Gastroesophageal sphincter (tissue), 4 donors: Measurements from ENCODE around the gene IFIT1B. TPM values are rescaled to one million over a fixed set of nuclear protein-coding genes. Genes with fewer than 3 reads are reported as not detected.

Experiments used
- ATAC-seq: fragments of 150-250 bp; one replicate; pipeline ENCODE4 v1.9.1; 2016; ENCODE audit warnings: mild to moderate bottlenecking, moderate library complexity
- H3K27ac ChIP-seq, 4 donors: fragments of 200-600 bp; sonication (generic) in 3 of 4; 1 replicate in 3 of 4; 2 replicates in 1 of 4; pipeline ENCODE4 v1.5.1; 2016 to 2019
- H3K27me3 ChIP-seq: fragments of 200-600 bp; sonication (generic); one replicate; pipeline ENCODE4 v1.5.1; 2019
- H3K36me3 ChIP-seq, 2 donors: fragments of 200-600 bp; sonication (generic); one replicate each; pipeline ENCODE4 v1.5.1; 2019; ENCODE audit warnings: control low read depth in 1 of 2
- H3K4me1 ChIP-seq, 3 donors: fragments of 200-600 bp; sonication (generic); 1 replicate in 2 of 3; 2 replicates in 1 of 3; pipeline ENCODE4 v1.5.1; 2016 to 2019; ENCODE audit warnings: control low read depth in 2 of 3
- H3K4me3 ChIP-seq, 2 donors: fragments of 200-600 bp; sonication (generic); one replicate each; pipeline ENCODE4 v1.5.1; 2019; ENCODE audit warnings: mild to moderate bottlenecking in 1 of 2, moderate library complexity in 1 of 2
- H3K9me3 ChIP-seq, 3 donors: fragments of 200-600 bp; sonication (generic); one replicate each; pipeline ENCODE4 v1.5.1; 2017 to 2019; ENCODE audit warnings: control low read depth in 2 of 3
- EP300 ChIP-seq: sonication (generic); formaldehyde crosslinking; IDR thresholded peaks from one replicate; pipeline ENCODE4 v1.6.1; 2017; ENCODE audit warnings: antibody characterized with exemption, mild to moderate bottlenecking
- POLR2A ChIP-seq, 2 donors: fragments of 450-650 bp; IDR thresholded peaks; one replicate each; pipeline ENCODE4 v1.6.1; 2017; ENCODE audit warnings: antibody characterized with exemption in 2 of 2, mild to moderate bottlenecking in 2 of 2, moderate library complexity in 1 of 2
- POLR2AphosphoS5 ChIP-seq: sonication (generic); formaldehyde crosslinking; IDR thresholded peaks from one replicate; pipeline ENCODE4 v1.6.1; 2017; ENCODE audit warnings: antibody characterized with exemption
- WGBS, 2 donors: methylation state at CpG; one replicate each; pipeline ENCODE4 v1.1.5; 2018; ENCODE audit warnings: low coverage in 1 of 2; 5-methylcytosine and 5-hydroxymethylcytosine counted together
- total RNA-seq, 4 donors: library from RNA; depleted of rRNA; stranded (reverse); fragments of >200 nt; gene quantifications; one replicate each; pipeline ENCODE4 v1.1.0, GENCODE V29; 2016
- TF ChIP-seq, protein P1 (sequence below), 4 experiments: fragments of 200-600 bp in 2 of 4; fragments of 450-650 bp in 2 of 4; sonication (generic) in 1 of 4; IDR thresholded peaks; one replicate each; pipeline ENCODE4 v1.5.1; 2017 to 2019; ENCODE audit warnings: antibody characterized with exemption in 4 of 4, mild to moderate bottlenecking in 2 of 4, moderate library complexity in 2 of 4

IFIT1B gene
- total RNA-seq, 4 donors from 2014 or later, result not detected

DNA sequence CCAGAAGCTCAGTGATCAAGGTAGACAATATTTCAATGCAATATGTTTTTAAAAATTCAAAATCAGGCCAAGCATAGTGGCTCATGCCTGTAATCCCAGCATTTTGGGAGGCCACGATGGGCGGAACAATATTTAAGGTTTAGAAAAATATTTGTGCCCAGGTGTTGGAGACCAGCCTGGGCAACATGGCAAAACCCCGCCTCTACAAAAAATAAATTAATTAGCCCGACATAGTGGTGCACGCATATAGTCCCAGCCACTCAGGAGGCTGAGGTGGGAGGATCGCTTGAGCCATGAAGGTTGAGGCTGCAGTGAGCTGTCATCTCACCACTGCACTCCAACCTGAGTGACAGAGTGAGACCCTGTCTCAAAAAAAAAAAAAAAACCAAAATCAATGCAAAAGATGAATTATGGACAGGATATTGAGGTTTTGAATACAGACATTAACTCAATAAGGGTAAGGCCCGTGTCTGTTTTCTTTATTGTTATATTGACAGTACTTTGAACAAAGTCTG lies 35.6 kb downstream of the IFIT1B start:
- peak overlapping the region in 1 of 2 donors; percentile 86 for H3K4me3 ChIP-seq
- no peak for ATAC-seq
- H3K9me3 ChIP-seq, result no peaks in the 10 kb centered on the region
- peaks cover 0 to 44% (median 0%) of the 10 kb centered on the region in 3 donors for H3K4me1 ChIP-seq
- H3K36me3 ChIP-seq, result peaks cover 0 to 14% of the 10 kb centered on the region in 2 donors
- H3K27me3 ChIP-seq, result no peaks in the 10 kb centered on the region
- 70 to 93% methylated on average over 5 to 7 of the region's 7 CpGs for WGBS, 2 donors
- TF ChIP-seq POLR2AphosphoS5, result no peak
- TF ChIP-seq EP300, result no peak
- no peak for TF ChIP-seq POLR2A (IDR thresholded peaks at IDR 0.05)
- TF ChIP-seq, protein P1, sequence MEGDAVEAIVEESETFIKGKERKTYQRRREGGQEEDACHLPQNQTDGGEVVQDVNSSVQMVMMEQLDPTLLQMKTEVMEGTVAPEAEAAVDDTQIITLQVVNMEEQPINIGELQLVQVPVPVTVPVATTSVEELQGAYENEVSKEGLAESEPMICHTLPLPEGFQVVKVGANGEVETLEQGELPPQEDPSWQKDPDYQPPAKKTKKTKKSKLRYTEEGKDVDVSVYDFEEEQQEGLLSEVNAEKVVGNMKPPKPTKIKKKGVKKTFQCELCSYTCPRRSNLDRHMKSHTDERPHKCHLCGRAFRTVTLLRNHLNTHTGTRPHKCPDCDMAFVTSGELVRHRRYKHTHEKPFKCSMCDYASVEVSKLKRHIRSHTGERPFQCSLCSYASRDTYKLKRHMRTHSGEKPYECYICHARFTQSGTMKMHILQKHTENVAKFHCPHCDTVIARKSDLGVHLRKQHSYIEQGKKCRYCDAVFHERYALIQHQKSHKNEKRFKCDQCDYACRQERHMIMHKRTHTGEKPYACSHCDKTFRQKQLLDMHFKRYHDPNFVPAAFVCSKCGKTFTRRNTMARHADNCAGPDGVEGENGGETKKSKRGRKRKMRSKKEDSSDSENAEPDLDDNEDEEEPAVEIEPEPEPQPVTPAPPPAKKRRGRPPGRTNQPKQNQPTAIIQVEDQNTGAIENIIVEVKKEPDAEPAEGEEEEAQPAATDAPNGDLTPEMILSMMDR (IDR thresholded peaks at IDR 0.05), result no peak
- peak overlapping the region in 3 of 4 donors; percentile 88 to 96 (median 93) for H3K27ac ChIP-seq

DNA sequence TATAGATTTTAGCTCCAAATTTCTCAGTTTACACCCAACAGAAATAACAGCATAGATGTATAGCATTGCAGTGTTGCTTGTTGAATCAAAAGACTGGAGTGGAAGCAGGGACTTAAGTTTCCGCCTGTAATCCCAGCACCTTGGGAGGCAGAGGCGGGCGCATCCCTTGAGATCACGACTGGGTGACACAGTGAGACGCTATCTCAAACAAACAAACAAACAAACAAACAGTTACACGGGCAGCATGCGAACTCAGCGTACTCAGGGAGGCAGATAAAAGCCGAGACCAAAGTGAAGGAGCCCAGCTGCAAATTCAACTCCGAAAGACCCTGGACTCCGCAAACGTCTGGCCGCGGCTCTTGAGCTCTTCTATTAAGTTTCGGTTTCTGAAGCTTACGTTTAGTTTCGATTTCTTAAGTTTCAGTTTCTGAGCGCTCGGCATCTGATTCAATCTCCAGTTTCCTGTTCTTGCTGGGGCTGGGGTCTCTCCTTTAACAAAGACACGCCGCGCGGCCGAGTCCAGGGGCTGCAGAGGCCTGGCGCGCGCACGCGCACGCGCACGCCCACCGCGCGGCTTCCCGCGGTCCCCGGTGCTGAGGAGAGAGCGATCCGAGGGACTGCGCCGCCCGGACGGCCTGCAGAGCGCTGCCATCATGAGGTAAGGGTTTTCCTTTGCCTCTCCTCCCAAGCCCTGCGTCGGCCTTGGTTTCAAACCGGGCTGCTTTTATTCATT lies 36.5 kb downstream of the IFIT1B start, which contains the start of gene IFIT5:
IFIT5 (plus strand) TSS at position 423 of the 733 bp plus-strand sequence; CDS start at position 654, 231 bp downstream.
- peak; percentile 91 for ATAC-seq
- no peaks in the 10 kb centered on the region for H3K9me3 ChIP-seq
- H3K36me3 ChIP-seq, result peaks cover 0 to 15% of the 10 kb centered on the region in 2 donors
- TF ChIP-seq POLR2A (IDR thresholded peaks at IDR 0.05) (peak; percentile 29 to 54), POLR2AphosphoS5 (peak; percentile 62), EP300 (no peak)
- TF ChIP-seq, protein P1 (IDR thresholded peaks at IDR 0.05), result peak in 1 of 4 experiments; percentile 30
- peaks cover 0 to 52% (median 0%) of the 10 kb centered on the region in 3 donors for H3K4me1 ChIP-seq
- WGBS, 2 donors, result 0% methylated on average over 12 to 13 of the region's 48 CpGs
- H3K27me3 ChIP-seq, result no peaks in the 10 kb centered on the region
- peak within 1 kb of the TSS; percentile 75 to 96 (median 90) for H3K27ac ChIP-seq
- peak within 1 kb of the TSS; percentile 72 to 86 for H3K4me3 ChIP-seq

DNA sequence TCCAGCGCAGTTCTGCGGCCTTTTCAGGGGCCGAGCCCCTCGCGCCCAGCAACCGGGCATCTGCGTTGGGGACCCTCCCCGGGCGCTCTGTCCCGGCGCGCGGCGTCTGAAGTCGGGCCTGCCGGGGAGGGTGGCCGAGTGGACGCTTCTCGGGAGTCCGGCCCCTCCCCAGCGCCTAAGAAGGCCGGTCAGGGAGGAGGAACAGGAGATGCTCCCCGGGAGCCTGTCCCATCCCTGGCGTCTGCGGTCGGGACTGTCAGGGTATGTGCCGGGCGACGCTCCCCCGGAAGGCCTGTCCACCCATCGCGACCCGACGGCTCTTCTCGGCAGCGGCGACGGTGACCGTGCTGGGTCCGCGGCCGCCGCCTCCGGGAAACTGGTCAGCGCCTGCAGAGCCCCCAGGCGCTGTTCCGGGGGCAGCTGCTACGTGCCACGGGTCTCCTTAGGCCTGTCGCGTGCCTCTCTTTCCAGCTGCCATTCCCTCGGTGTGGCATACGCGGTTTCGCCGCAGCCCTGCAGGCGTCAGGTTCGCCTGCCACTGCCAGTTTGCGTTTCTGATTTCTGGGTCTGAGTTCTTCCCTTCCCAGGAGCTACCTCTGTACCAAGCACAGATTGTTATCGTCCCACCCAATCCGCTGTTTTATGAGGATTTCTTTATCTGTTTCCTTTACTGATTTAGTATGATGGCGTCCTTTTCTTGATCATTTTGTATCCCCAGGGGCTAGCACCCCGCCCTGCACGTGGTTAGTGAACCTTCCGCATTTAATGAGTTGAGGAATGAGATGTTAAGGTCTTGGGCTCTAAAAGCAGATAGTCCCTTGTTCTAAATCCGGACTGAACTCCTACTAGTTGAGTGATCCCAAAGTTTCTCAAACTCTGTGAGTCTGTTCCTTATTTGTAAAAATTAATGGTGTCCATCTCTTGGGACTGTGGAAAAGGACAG lies 37.3 kb downstream of the IFIT1B start:
- peak overlapping the region; percentile 72 to 86 for H3K4me3 ChIP-seq
- peak; percentile 68 for ATAC-seq
- H3K27me3 ChIP-seq, result no peaks in the 10 kb centered on the region
- H3K36me3 ChIP-seq, result peaks cover 0 to 15% of the 10 kb centered on the region in 2 donors
- peaks cover 0 to 61% (median 0%) of the 10 kb centered on the region in 3 donors for H3K4me1 ChIP-seq
- peak overlapping the region; percentile 75 to 96 (median 90) for H3K27ac ChIP-seq
- 3 to 8% methylated on average over 7 to 17 of the region's 66 CpGs for WGBS, 2 donors
- TF ChIP-seq, protein P1 (IDR thresholded peaks at IDR 0.05), result peak in 1 of 4 experiments; percentile 13
- TF ChIP-seq POLR2AphosphoS5 (no peak), EP300 (no peak), POLR2A (IDR thresholded peaks at IDR 0.05) (peak in 1 of 2 donors; percentile 4)
- no peaks in the 10 kb centered on the region for H3K9me3 ChIP-seq

DNA sequence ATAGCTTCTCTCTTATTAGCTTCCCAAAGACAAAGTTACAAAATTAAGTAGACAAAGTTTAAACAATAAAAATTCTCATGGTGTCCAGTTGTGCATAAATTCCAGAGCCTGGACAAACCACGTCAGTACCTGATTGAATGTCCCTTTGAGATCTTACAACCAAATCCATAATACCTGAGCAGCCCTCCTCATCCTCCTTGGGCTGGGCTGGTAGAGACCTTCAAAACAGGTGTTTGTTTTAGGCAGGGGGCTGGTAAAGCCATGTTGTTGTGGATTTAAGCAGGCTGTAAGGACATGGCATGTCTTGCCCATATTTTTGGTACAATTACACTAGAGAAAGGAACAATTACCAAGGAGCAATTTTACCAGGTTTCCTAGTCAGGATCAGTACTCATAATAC lies 38.6 kb downstream of the IFIT1B start:
- TF ChIP-seq, protein P1 (IDR thresholded peaks at IDR 0.05), result no peak
- TF ChIP-seq POLR2A (IDR thresholded peaks at IDR 0.05), result no peak
- TF ChIP-seq EP300, result no peak
- no peak overlapping the region for H3K4me3 ChIP-seq
- H3K27ac ChIP-seq, result peak overlapping the region in 1 of 4 donors; percentile 93
- ATAC-seq, result no peak
- WGBS, 2 donors, result 80% methylated on average over 1 of the region's 1 CpG; no CpG with 5 or more reads in 1 of the 2 donors
- H3K9me3 ChIP-seq, result no peaks in the 10 kb centered on the region
- peaks cover 0 to 65% (median 0%) of the 10 kb centered on the region in 3 donors for H3K4me1 ChIP-seq
- H3K36me3 ChIP-seq, result peaks cover 0 to 25% of the 10 kb centered on the region in 2 donors
- H3K27me3 ChIP-seq, result no peaks in the 10 kb centered on the region
